ENCODE results near the gene ACSM4.

DNA sequence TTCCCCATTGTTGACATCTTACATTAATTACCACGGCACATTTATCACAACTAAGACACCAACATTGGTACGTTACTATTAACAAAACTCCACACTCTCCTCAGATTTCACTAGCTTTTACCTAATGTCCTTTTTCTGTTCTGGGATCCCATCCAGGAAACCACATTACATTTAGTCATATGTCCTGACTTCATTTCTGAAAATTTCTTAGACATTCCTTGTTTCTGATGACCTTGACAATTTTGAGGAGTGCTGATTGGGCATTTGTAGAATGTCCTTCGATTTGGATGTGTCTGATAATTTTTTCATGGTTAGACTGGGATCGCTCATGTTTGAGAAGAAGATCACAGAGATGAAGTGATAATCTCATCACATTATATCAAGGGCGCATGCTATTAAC lies 34.6 kb upstream of the ACSM4 start:
- no peak for TF ChIP-seq JUN (IDR thresholded peaks at IDR 0.05; ENCODE audit: low read depth, low read length)
- no peak for TF ChIP-seq ZNF274 (IDR thresholded peaks at IDR 0.05; ENCODE audit: borderline replicate concordance, extremely low read depth, low read length)
- TF ChIP-seq GTF2F1 (IDR thresholded peaks at IDR 0.05; ENCODE audit: borderline replicate concordance, low read depth, low read length): no peak
- TF ChIP-seq, protein P1, sequence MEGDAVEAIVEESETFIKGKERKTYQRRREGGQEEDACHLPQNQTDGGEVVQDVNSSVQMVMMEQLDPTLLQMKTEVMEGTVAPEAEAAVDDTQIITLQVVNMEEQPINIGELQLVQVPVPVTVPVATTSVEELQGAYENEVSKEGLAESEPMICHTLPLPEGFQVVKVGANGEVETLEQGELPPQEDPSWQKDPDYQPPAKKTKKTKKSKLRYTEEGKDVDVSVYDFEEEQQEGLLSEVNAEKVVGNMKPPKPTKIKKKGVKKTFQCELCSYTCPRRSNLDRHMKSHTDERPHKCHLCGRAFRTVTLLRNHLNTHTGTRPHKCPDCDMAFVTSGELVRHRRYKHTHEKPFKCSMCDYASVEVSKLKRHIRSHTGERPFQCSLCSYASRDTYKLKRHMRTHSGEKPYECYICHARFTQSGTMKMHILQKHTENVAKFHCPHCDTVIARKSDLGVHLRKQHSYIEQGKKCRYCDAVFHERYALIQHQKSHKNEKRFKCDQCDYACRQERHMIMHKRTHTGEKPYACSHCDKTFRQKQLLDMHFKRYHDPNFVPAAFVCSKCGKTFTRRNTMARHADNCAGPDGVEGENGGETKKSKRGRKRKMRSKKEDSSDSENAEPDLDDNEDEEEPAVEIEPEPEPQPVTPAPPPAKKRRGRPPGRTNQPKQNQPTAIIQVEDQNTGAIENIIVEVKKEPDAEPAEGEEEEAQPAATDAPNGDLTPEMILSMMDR (IDR thresholded peaks at IDR 0.05; ENCODE audit: control extremely low read depth in 1 of 3, insufficient read depth in 1 of 3, low read depth in 1 of 3, low read length in 3 of 3): no peak
- no peak for TF ChIP-seq BRCA1 (IDR thresholded peaks at IDR 0.05; ENCODE audit: low read depth, low read length)
- TF ChIP-seq POLR2A (IDR thresholded peaks at IDR 0.05; ENCODE audit: control extremely low read depth in 1 of 2, low read depth in 2 of 2, low read length in 2 of 2): no peak
- TF ChIP-seq EP300 (IDR thresholded peaks at IDR 0.05; ENCODE audit: borderline replicate concordance in 1 of 2, low read depth in 2 of 2, low read length in 2 of 2): no peak
- TF ChIP-seq NRF1 (IDR thresholded peaks at IDR 0.05; ENCODE audit: low read depth, low read length): no peak
- no peak for TF ChIP-seq RAD21 (IDR thresholded peaks at IDR 0.05 in 1 of 2, conservative IDR thresholded peaks at IDR 0.05 in 1 of 2; ENCODE audit: low read depth in 2 of 2, low read length in 2 of 2)
- TF ChIP-seq RFX5 (IDR thresholded peaks at IDR 0.05; ENCODE audit: borderline replicate concordance, low read depth, low read length): no peak

Measured in H1 (cell line).